ENCODE measurements around the gene ASXL1.
"Not testable (repeated sequence)": the region's sequence is repeated elsewhere in the genome, so short reads cannot be mapped to it uniquely, and the experiment has no call there.

ASXL1 gene

GRCh38 chr20:32378461-32378860 lies 20.3 kb downstream of the ASXL1 start:
- no peak for TF ChIP-seq TSHZ2 (CRISPR knock-in tag; IDR thresholded peaks at IDR 0.05)
- TF ChIP-seq GLIS3 (CRISPR knock-in tag; IDR thresholded peaks at IDR 0.05): no peak
- TF ChIP-seq ESRRG (CRISPR knock-in tag; IDR thresholded peaks at IDR 0.05): no peak
- no peak for TF ChIP-seq CSDC2 (CRISPR knock-in tag; IDR thresholded peaks at IDR 0.05)
- TF ChIP-seq ISL1 (CRISPR knock-in tag; IDR thresholded peaks at IDR 0.05): no peak
- no peak for TF ChIP-seq ZFP30 (CRISPR knock-in tag; IDR thresholded peaks at IDR 0.05)
- TF ChIP-seq BACH2 (CRISPR knock-in tag; IDR thresholded peaks at IDR 0.05; ENCODE audit: borderline replicate concordance): no peak
- no peak for TF ChIP-seq ZFP3 (CRISPR knock-in tag; IDR thresholded peaks at IDR 0.05)
- TF ChIP-seq CREB5 (CRISPR knock-in tag; IDR thresholded peaks at IDR 0.05; ENCODE audit: low read depth): no peak
- no peak for TF ChIP-seq CSRNP3 (CRISPR knock-in tag; IDR thresholded peaks at IDR 0.05)
- no peak for TF ChIP-seq ZNF8 (CRISPR knock-in tag; IDR thresholded peaks at IDR 0.05)
- TF ChIP-seq SNAI2 (CRISPR knock-in tag; IDR thresholded peaks at IDR 0.05): no peak

GRCh38 chr20:32380037-32380436 lies 21.9 kb downstream of the ASXL1 start:
- not testable (repeated sequence) for ATAC-seq

More at GRCh38 chr20:32378461-32378860, 20.3 kb downstream of the ASXL1 start:
- ATAC-seq: no peak

- no peak for ATAC-seq
- TF ChIP-seq ESRRG (CRISPR knock-in tag; IDR thresholded peaks at IDR 0.05): no peak
- no peak for TF ChIP-seq ZFP3 (CRISPR knock-in tag; IDR thresholded peaks at IDR 0.05)
- no peak for TF ChIP-seq POU6F1 (CRISPR knock-in tag; IDR thresholded peaks at IDR 0.05; ENCODE audit: borderline replicate concordance, low read depth)
- TF ChIP-seq ARNTL (CRISPR knock-in tag; IDR thresholded peaks at IDR 0.05; ENCODE audit: borderline replicate concordance, low read depth): no peak
Observed at GRCh38 chr20:32380745-32381144, 22.6 kb downstream of the ASXL1 start.

- TF ChIP-seq ISL1 (CRISPR knock-in tag; IDR thresholded peaks at IDR 0.05) (no peak), CREB5 (CRISPR knock-in tag; IDR thresholded peaks at IDR 0.05; ENCODE audit: low read depth) (no peak), PATZ1 (CRISPR knock-in tag; IDR thresholded peaks at IDR 0.05; ENCODE audit: borderline replicate concordance) (no peak), RARB (CRISPR knock-in tag; IDR thresholded peaks at IDR 0.05) (no peak), CSRNP3 (CRISPR knock-in tag; IDR thresholded peaks at IDR 0.05) (no peak), TOX (CRISPR knock-in tag; IDR thresholded peaks at IDR 0.05; ENCODE audit: borderline replicate concordance) (no peak), ZFP30 (CRISPR knock-in tag; IDR thresholded peaks at IDR 0.05) (no peak), ZC3H10 (CRISPR knock-in tag; IDR thresholded peaks at IDR 0.05) (no peak)
- no peak for ATAC-seq
Observed at GRCh38 chr20:32382102-32382950, 24.2 kb downstream of the ASXL1 start.

GRCh38 chr20:32383441-32383840 lies 25.3 kb downstream of the ASXL1 start:
- not testable (repeated sequence) for ATAC-seq
